Measurements from ENCODE around the gene CTBP2. TPM values are rescaled to one million over a fixed set of nuclear protein-coding genes. Genes with fewer than 3 reads are reported as not detected.

CTBP2 gene
- total RNA-seq, 3 donors from 2014 or later: 53.1 to 91.2 (median 65.9) TPM

- Histone ChIP-seq H3K9me3 (no peaks in the 10 kb centered on the region), H3K27me3 (no peaks in the 10 kb centered on the region), H3K36me3 (no peaks in the 10 kb centered on the region), H3K4me3 (no peak overlapping the region), H3K4me1 (peaks cover 0 to 4% of the 10 kb centered on the region in 2 donors), H3K27ac (peak overlapping the region; percentile 77 to 88)
- no peak for TF ChIP-seq POLR2A (IDR thresholded peaks at IDR 0.05)
- no peak for TF ChIP-seq POLR2AphosphoS5 (IDR thresholded peaks at IDR 0.05)
- TF ChIP-seq CTCF (IDR thresholded peaks at IDR 0.05): no peak
- intact Hi-C loops (cut with DNase I; ENCODE audit: low total_unique reads): no loop called here
- DNase-seq (ENCODE audit: low spot score in 2 of 2): peak in 1 of 2 donors; percentile 74
Measured at GRCh38 chr10:125085258-125086054, 74.9 kb downstream of the CTBP2 start.

DNA sequence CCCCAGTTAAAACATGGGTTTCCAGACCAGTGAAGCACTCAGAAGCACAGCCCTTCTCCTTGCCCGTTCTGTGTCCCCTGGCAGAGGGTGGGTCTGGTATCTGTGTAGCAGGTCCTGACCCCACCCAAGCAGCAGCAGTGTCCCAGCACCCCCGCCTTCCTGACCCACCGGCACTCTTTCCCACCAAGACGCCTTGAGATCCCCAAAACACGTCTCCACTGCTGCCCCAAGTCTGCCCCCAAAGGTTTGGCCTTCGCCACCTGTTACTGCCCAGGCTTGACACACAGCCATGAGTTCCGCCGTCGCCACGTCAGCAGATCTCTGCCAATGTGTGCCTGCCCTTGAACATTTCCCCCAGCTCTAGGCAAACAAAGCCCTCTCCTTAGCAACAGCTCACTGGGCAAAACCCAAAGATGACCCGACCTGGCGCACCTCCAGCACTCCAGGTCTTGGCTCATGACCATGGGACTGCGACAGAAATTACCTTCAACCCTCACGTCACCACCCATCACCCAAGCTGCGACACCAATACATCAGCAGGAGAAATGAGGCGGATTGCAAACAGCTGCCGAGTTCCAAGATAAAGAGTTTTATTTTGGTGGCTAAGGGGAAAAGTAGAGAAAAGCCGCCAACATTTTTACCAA, 75.6 kb downstream of the CTBP2 start:
- TF ChIP-seq POLR2AphosphoS5 (IDR thresholded peaks at IDR 0.05) (no peak), CTCF (IDR thresholded peaks at IDR 0.05) (no peak), POLR2A (IDR thresholded peaks at IDR 0.05) (no peak)
- Histone ChIP-seq H3K27ac (peak overlapping the region; percentile 77 to 88), H3K4me1 (peaks cover 0 to 4% of the 10 kb centered on the region in 2 donors), H3K27me3 (no peaks in the 10 kb centered on the region), H3K9me3 (no peaks in the 10 kb centered on the region), H3K36me3 (no peaks in the 10 kb centered on the region), H3K4me3 (no peak overlapping the region)
- intact Hi-C loops (cut with DNase I; ENCODE audit: low total_unique reads): no loop called here
- DNase-seq (ENCODE audit: low spot score in 2 of 2): peak; percentile 59 to 87

GRCh38 chr10:125084191-125084613, 76.2 kb downstream of the CTBP2 start:
- Histone ChIP-seq H3K4me1 (peaks cover 0 to 4% of the 10 kb centered on the region in 2 donors), H3K36me3 (no peaks in the 10 kb centered on the region), H3K9me3 (no peaks in the 10 kb centered on the region), H3K27ac (peak overlapping the region; percentile 77 to 88), H3K27me3 (no peaks in the 10 kb centered on the region), H3K4me3 (no peak overlapping the region)
- intact Hi-C loops (cut with DNase I; ENCODE audit: low total_unique reads): no loop called here
- TF ChIP-seq CTCF (IDR thresholded peaks at IDR 0.05): no peak
- TF ChIP-seq POLR2AphosphoS5 (IDR thresholded peaks at IDR 0.05): no peak
- no peak for TF ChIP-seq POLR2A (IDR thresholded peaks at IDR 0.05)
- no peak for DNase-seq (ENCODE audit: low spot score in 2 of 2)

- H3K9me3 ChIP-seq: no peaks in the 10 kb centered on the region
- intact Hi-C loops (cut with DNase I; ENCODE audit: low total_unique reads): no loop called here
- no peaks in the 10 kb centered on the region for H3K27me3 ChIP-seq
- DNase-seq (ENCODE audit: low spot score in 2 of 2): no peak
- H3K36me3 ChIP-seq: no peaks in the 10 kb centered on the region
- peaks cover 0 to 4% of the 10 kb centered on the region in 2 donors for H3K4me1 ChIP-seq
- H3K27ac ChIP-seq: no peak overlapping the region
- no peak overlapping the region for H3K4me3 ChIP-seq
- TF ChIP-seq POLR2A (IDR thresholded peaks at IDR 0.05) (no peak), POLR2AphosphoS5 (IDR thresholded peaks at IDR 0.05) (no peak), CTCF (IDR thresholded peaks at IDR 0.05) (no peak)
Measured at GRCh38 chr10:125083576-125083920, 76.8 kb downstream of the CTBP2 start.

Data from breast epithelium (tissue), 4 donors.